ENCODE results near the gene FARSA. TPM values are rescaled to one million over a fixed set of nuclear protein-coding genes. Genes with fewer than 3 reads are reported as not detected.

FARSA gene
- total RNA-seq, 4 donors from 2014 or later = 45.9 to 71.4 (median 55.9) TPM

DNA sequence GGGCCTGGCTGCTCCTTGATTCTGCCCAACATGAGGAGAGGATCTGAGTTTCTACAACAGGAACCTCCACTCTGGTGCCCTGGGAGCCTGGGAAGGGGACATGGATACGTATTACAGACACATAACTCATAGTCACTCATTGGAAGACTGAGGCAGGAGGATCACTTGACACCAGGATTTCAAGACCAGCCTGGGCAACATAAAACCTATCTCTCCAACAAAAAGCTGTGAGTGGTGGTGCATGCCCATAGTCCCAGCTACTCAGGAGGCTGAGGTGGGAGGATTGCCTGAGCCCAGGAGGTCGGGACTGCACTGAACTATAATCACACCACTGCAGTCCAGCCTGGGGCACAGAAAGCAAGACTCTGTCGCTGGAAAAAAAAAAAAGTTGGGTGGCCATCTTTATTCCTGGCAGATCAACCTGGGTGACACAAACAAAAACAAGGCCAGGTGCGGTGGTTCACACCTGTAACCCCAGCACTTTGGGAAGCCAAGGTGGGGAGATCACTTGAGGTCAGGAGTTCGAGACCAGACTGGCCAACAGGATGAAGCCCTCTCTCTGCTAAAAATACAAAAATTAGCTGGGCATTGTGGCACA lies 45.4 kb downstream of the FARSA start:
- no peak for DNase-seq (ENCODE audit: low spot score in 2 of 2)
- WGBS, 2 donors = 68 to 75% methylated on average over 5 of the region's 5 CpGs
- H3K4me3 ChIP-seq (ENCODE audit: low read depth, poor library complexity, severe bottlenecking) = no peak overlapping the region
- no peak for TF ChIP-seq CTCF (IDR thresholded peaks at IDR 0.05)
- TF ChIP-seq POLR2A (IDR thresholded peaks at IDR 0.05) = no peak
- intact Hi-C loops (cut with DNase I; ENCODE audit: low total_unique reads) = loop anchor here (10.0 kb wide), 1 partner anchor 57 kb away; the partner anchor contains the start of gene RAD23A

- no peak for DNase-seq (ENCODE audit: low spot score in 2 of 2)
- TF ChIP-seq POLR2A (IDR thresholded peaks at IDR 0.05) = no peak
- no peak for TF ChIP-seq CTCF (IDR thresholded peaks at IDR 0.05)
- 68 to 70% methylated on average over 17 of the region's 17 CpGs for WGBS, 2 donors
- intact Hi-C loops (cut with DNase I; ENCODE audit: low total_unique reads) = loop anchor here (10.0 kb wide), 1 partner anchor 58 kb away; the partner anchor contains the start of gene RAD23A
- no peak within 1 kb of the TSS for H3K4me3 ChIP-seq (ENCODE audit: low read depth, poor library complexity, severe bottlenecking)
Observed at GRCh38 chr19:12886969-12887747, 46.4 kb downstream of the FARSA start, which contains the start of gene KLF1. Gene KLF1, minus strand, starts transcription at chr19:12887201. Its CDS starts 61 bp downstream, at chr19:12887140.

- DNase-seq (ENCODE audit: low spot score in 2 of 2) = no peak
- intact Hi-C loops (cut with DNase I; ENCODE audit: low total_unique reads) = loop anchor here (10.0 kb wide), 1 partner anchor 58 kb away; the partner anchor contains the start of gene RAD23A
- TF ChIP-seq POLR2A (IDR thresholded peaks at IDR 0.05) (no peak), CTCF (IDR thresholded peaks at IDR 0.05) (no peak)
- no peak overlapping the region for H3K4me3 ChIP-seq (ENCODE audit: low read depth, poor library complexity, severe bottlenecking)
- 65 to 81% methylated on average over 5 of the region's 5 CpGs for WGBS, 2 donors
Observed at GRCh38 chr19:12886651-12886968, 46.9 kb downstream of the FARSA start.

DNA sequence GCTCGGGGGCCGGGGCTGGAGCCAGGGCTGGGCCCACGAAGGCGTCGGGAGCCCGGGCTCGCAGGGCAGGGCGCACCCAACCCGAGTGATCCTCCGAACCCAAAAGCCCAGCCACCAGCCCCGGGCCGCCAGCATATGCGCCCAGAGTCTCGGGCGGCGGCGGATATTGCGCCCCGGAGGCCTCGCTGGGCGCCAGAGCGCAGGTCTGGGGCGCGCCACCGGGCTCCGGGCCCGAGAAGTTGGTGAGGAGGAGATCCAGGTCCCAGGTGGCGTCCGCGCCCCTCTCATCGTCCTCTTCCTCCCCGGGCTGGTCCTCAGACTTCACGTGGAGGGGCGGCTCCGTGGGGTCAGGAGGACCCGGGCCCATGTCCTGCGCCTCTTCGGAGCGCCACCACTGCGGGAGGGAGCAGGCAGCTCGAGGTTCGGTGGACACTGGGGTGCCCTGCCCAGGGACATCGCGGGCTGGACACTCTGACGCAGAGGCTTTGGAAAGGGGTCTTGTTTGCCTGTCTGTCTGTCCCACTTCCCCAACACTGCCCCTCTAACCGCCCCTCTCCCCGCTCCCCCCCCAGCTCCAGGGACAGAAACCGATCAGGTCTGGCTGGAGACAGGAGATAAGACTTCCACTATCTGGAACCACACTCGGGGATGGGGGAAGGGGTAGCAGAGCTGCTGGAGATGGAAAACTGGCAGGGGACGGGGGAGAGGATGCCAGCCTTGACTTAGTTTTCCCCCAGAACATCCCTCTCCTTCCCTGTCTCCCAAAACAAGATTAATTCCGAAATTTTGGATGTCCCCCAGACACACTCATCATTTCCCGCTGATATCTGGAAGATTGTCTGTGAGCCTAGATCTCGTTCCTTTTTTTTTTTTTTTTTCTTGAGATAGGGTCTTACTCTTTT lies 47.5 kb downstream of the FARSA start:
- intact Hi-C loops (cut with DNase I; ENCODE audit: low total_unique reads) = loop anchor here (10.0 kb wide), 1 partner anchor 59 kb away; the partner anchor contains the start of gene RAD23A
- WGBS, 2 donors = 10 to 32% methylated on average over 12 to 37 of the region's 53 CpGs
- no peak for DNase-seq (ENCODE audit: low spot score in 2 of 2)
- no peak for TF ChIP-seq CTCF (IDR thresholded peaks at IDR 0.05)
- no peak for TF ChIP-seq POLR2A (IDR thresholded peaks at IDR 0.05)
- H3K4me3 ChIP-seq (ENCODE audit: low read depth, poor library complexity, severe bottlenecking) = no peak overlapping the region

GRCh38 chr19:12884926-12885748 lies 48.4 kb downstream of the FARSA start:
- intact Hi-C loops (cut with DNase I; ENCODE audit: low total_unique reads) = loop anchor here (10.0 kb wide), 1 partner anchor 60 kb away; the partner anchor contains the start of gene RAD23A
- peak; percentile 70 to 94 for DNase-seq (ENCODE audit: low spot score in 2 of 2)
- H3K4me3 ChIP-seq (ENCODE audit: low read depth, poor library complexity, severe bottlenecking) = no peak overlapping the region
- 2 to 3% methylated on average over 9 to 57 of the region's 73 CpGs for WGBS, 2 donors
- peak in 1 of 3 donors; percentile 31 for TF ChIP-seq CTCF (IDR thresholded peaks at IDR 0.05)
- no peak for TF ChIP-seq POLR2A (IDR thresholded peaks at IDR 0.05)

All from lower leg skin (tissue), 4 donors.